Measurements from ENCODE around the gene P3H4. TPM values are rescaled to one million over a fixed set of nuclear protein-coding genes. Genes with fewer than 3 reads are reported as not detected.

P3H4 gene
- total RNA-seq, 1 experiment from 2014 or later, result 58.9 TPM

- no peak for ATAC-seq
- in situ Hi-C loops (cut with HindIII; ENCODE audit: low pct_unique_long_range_greater_than_20kb, low sequenced_read_pairs) (no loop called here), intact Hi-C loops (cut with micrococcal nuclease; ENCODE audit: unreplicated experiment) (no loop called here)
- BruUV-seq (replicated peaks), result no TSS peak
- Histone ChIP-seq H3K36me3 (ENCODE audit: control insufficient read depth, insufficient read depth, low read length) (peaks cover 15% of the 10 kb centered on the region), H3K4me3 (ENCODE audit: low read depth in 2 of 2, low read length in 2 of 2) (no peak overlapping the region), H3K27ac (ENCODE audit: low read length) (no peak overlapping the region), H3K9me3 (ENCODE audit: control insufficient read depth, insufficient read depth, low read depth, low read length) (no peaks in the 10 kb centered on the region), H3K4me1 (ENCODE audit: control insufficient read depth, insufficient read depth, low read length) (no peaks in the 10 kb centered on the region), H3K27me3 (ENCODE audit: control insufficient read depth, insufficient read depth, low read length) (no peaks in the 10 kb centered on the region)
- ChIA-PET CTCF (no interaction called here), POLR2A (interaction anchor here (0.9 kb wide), 1 partner anchor 11 kb away, joined by 3 read pairs; no protein-coding TSS in a partner anchor)
- no peak for TF ChIP-seq REST (IDR thresholded peaks at IDR 0.05; ENCODE audit: insufficient read depth in 1 of 2, low read depth in 2 of 2, low read length in 1 of 2)
- TF ChIP-seq SIN3A (IDR thresholded peaks at IDR 0.05; ENCODE audit: borderline replicate concordance, insufficient read depth, low read depth, low read length), result no peak
- no peak for TF ChIP-seq TCF7L2 (IDR thresholded peaks at IDR 0.05; ENCODE audit: low read depth, low read length)
- TF ChIP-seq POLR2AphosphoS5 (IDR thresholded peaks at IDR 0.05; ENCODE audit: low read depth, low read length), result no peak
- TF ChIP-seq CTCF (IDR thresholded peaks at IDR 0.05), result no peak
- no peak for DNase-seq (ENCODE audit: low read depth, low spot score)
These were observed 49.4 kb downstream of the P3H4 start for GRCh38 chr17:41762391-41762790.

GRCh38 chr17:41760878-41761277 is 50.9 kb downstream of the P3H4 start:
- in situ Hi-C loops (cut with HindIII; ENCODE audit: low pct_unique_long_range_greater_than_20kb, low sequenced_read_pairs), result no loop called here
- BruUV-seq (replicated peaks), result no TSS peak
- Histone ChIP-seq H3K4me1 (ENCODE audit: control insufficient read depth, insufficient read depth, low read length) (no peaks in the 10 kb centered on the region), H3K4me3 (ENCODE audit: low read depth in 2 of 2, low read length in 2 of 2) (no peak overlapping the region), H3K27me3 (ENCODE audit: control insufficient read depth, insufficient read depth, low read length) (no peaks in the 10 kb centered on the region), H3K36me3 (ENCODE audit: control insufficient read depth, insufficient read depth, low read length) (peaks cover 8% of the 10 kb centered on the region), H3K27ac (ENCODE audit: low read length) (no peak overlapping the region), H3K9me3 (ENCODE audit: control insufficient read depth, insufficient read depth, low read depth, low read length) (no peaks in the 10 kb centered on the region)
- POLR2A ChIA-PET, result interaction anchor here (0.5 kb wide), 1 partner anchor 52 kb away, joined by 5 read pairs; the partner anchor contains the start of gene FKBP10
- CTCF ChIA-PET, result no interaction called here
- DNase-seq (ENCODE audit: low read depth, low spot score) (no peak), ATAC-seq (no peak)
- TF ChIP-seq TCF7L2 (IDR thresholded peaks at IDR 0.05; ENCODE audit: low read depth, low read length), result no peak
- TF ChIP-seq SIN3A (IDR thresholded peaks at IDR 0.05; ENCODE audit: borderline replicate concordance, insufficient read depth, low read depth, low read length), result no peak
- TF ChIP-seq POLR2AphosphoS5 (IDR thresholded peaks at IDR 0.05; ENCODE audit: low read depth, low read length), result no peak
- TF ChIP-seq REST (IDR thresholded peaks at IDR 0.05; ENCODE audit: insufficient read depth in 1 of 2, low read depth in 2 of 2, low read length in 1 of 2), result no peak
- no peak for TF ChIP-seq CTCF (IDR thresholded peaks at IDR 0.05)
- intact Hi-C loops (cut with micrococcal nuclease; ENCODE audit: unreplicated experiment), result no loop called here
